GM19240 (cell line): ENCODE results near the gene TNNI2.

Source experiments
- DNase-seq: peaks from one replicate; pipeline ENCODE4 v3.0.0; 2011; ENCODE audit warnings: low spot score; ENCODE audit not compliant: insufficient read length

The TNNI2 gene

DNA sequence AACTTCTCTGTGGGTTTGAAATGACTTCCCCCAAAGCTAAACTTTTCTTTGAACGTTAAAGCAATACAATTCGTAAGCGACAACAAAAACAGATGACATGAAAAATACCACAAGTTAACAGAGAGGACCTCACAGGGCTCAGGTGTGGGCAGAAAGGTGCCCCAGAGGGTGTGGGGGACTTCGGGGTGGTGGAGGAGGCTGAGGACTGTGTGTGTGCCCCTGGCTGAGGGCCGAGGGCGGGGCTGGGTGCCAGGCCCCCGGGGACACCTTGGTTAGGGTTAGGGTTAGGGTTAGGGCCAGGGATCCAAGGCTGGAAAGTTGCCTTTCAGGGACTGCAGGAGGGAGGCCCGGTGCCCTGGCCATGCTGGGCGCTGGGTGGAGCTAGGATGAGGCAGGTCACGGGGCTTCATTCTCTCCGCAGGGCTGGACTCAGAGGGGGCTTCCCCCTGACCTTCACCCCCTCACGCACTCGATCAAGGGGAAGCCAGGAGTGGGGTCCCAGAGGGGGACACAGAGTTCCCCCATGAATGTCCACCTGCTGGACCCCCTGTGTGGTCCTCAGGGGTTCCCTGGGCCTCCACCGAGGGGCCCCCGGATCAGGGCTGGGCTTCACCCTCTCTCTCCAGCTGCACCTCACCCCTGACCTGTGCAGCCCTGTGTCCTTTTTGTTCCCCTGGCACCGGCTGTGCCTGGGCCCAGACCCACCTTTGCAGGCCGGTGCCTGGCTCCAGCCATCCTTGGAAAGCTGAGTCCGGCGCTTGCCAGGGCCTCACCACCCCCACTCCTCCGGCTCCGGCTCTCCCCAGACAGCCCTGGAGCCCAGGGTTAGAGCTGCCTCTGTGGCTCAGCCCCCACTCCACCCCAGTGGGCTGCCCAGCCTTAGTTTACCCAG is 7.0 kb downstream of the TNNI2 start:
- no peak for DNase-seq

GRCh38 chr11:1846453-1846932 is 7.7 kb downstream of the TNNI2 start:
- DNase-seq = no peak

GRCh38 chr11:1847006-1847735 is 8.4 kb downstream of the TNNI2 start:
- DNase-seq = no peak

DNA sequence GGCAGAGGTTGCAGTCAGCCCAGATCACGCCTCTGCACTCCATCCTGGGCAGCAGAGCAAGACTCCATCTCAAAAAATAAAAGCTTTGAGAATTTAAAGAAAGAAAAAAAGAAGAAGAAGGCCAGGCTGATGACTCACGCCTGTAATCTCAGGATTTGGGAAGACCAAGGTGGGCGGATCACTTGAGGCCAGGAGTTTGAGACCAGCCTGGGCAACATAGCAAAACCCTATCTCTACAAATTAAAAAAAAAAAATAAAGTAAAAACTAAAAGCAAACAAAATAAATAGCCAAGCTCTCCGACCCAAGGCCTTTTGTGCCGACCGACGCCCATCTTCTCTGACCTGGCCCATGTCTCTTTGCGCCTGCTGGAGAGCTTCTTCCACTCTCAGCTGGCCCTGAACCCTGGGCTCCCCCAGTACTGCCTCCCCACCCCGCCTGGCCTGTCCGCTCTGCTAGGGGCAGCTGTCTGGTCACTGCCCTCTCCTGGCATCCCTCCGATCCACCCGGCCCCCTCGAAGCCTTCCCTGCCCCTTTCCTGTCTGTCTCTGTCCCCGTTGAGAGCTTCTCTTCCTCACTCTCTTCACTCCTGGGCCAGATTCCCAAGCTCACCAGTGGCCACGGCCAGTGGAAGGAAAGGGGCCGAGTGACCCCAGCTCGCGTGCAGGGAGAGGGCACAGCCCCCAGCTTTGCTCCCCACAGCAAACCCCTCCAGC is 9.3 kb downstream of the TNNI2 start:
- no peak for DNase-seq

- DNase-seq = no peak
Observed at GRCh38 chr11:1848640-1849430, 10.1 kb downstream of the TNNI2 start.

- no peak for DNase-seq
Observed at GRCh38 chr11:1851468-1852180, 12.8 kb downstream of the TNNI2 start.

GRCh38 chr11:1852271-1852876 is 13.6 kb downstream of the TNNI2 start:
- DNase-seq = no peak

- DNase-seq = peak; percentile 95
Observed at GRCh38 chr11:1852877-1853276, 14.1 kb downstream of the TNNI2 start, which contains the start of gene LSP1. TSS of gene LSP1 (plus strand) at chr11:1853084. CDS start at chr11:1853145, 61 bp downstream.

- no peak for DNase-seq
Observed at GRCh38 chr11:1853376-1854131, 14.8 kb downstream of the TNNI2 start.

DNA sequence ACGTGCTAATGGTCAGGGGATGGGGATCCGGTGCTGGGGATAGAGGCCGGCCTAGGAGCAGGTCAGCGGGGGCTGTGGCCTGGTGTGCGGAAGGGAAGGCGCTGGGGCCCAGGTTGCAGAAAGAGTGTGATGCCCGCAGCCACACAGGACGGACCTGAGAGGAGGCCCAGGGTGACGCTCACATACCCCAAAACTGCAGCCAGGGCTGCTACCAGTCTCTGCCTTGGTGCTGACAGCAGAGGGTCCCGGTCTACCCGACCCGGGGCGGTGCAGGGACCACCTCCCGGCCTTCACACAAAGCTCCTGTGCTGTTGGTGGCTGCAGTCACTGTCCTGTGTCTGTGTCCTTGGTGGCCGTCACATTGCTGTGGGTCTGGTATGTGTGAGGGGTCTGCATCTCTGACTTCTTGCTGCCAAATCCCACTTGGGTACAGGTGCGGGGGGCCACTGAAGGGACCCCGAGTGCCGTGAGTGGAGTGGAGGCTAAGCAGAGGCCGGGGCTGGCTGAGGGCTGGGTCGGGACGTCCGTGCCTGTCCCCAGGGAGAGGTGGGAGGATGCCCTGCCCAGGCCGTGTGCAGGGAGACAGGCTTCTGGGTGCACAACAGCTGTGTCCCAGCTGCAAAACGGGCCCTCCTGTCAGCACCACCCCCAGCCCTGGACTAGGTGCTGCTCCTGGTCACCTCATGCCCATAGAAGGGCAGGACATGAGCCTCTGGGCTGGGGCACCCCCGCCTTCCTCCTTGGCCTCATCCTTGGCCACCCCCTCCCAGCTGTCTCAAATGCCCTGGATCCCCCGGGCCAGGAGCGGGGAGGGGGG is 15.6 kb downstream of the TNNI2 start:
- DNase-seq = no peak

- DNase-seq = peak; percentile 86
Observed at GRCh38 chr11:1854949-1855885, 16.4 kb downstream of the TNNI2 start.

DNA sequence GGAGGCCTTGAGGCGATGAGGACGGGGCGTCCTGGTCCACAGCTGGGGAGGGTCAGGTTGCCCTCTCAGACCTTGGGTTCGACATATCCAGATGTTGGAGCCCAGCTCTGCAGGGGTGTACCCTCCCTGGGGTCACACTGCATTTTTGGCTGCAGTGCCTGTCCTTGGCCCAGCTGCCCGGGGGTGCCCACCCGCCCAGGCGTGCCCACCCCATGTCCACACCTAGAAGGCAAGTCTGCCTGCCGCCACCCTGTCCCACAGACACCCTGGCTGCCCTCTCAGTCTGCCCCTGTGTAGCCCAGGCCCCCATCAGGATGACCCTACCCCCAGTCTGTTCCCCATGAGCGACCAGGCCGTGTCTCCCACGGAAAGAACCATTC is 17.1 kb downstream of the TNNI2 start:
- DNase-seq = no peak

- no peak for DNase-seq
Observed at GRCh38 chr11:1856306-1857005, 17.7 kb downstream of the TNNI2 start.

GRCh38 chr11:1857064-1857463 is 18.3 kb downstream of the TNNI2 start:
- DNase-seq = no peak

GRCh38 chr11:1858154-1858553 is 19.4 kb downstream of the TNNI2 start:
- no peak for DNase-seq

DNA sequence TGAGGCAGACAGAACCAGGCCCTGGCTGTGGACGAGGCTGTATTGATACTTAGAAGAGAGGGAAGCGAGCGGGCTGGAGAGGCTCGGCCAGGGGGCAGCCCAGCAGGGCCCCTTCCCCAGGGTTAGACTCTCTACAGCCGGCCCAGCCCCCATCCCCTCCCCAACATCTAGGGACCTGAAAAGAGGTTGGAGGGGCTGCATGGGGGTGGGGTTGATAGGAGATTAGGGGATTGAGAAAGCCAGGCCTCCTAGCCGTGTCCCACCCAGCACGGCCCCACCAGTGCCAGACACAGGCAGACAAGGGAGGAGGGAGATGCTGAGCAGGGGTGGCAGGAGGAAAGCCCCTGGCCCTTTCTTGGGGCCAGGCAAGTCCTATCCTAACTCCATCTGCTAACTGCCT is 19.8 kb downstream of the TNNI2 start:
- DNase-seq = no peak

GRCh38 chr11:1859004-1859403 is 20.2 kb downstream of the TNNI2 start:
- DNase-seq = no peak
